Left ventricle myocardium inferior (tissue), 1 donor: ENCODE results near the gene AGAP3. TPM values are rescaled to one million over a fixed set of nuclear protein-coding genes. Genes with fewer than 3 reads are reported as not detected.

ENCODE experiments used
- DNase-seq: peaks from one replicate; pipeline ENCODE4 v3.0.0-alpha.2; 2020
- H3K27ac ChIP-seq: fragments of 200-600 bp; replicated peaks from 2 replicates; pipeline ENCODE4 v1.8.0; 2021
- H3K27me3 ChIP-seq: fragments of 200-600 bp; 2 replicates; pipeline ENCODE4 v1.8.0; 2021; ENCODE audit warnings: low read depth
- H3K36me3 ChIP-seq: fragments of 200-600 bp; 2 replicates; pipeline ENCODE4 v1.8.0; 2021
- H3K4me1 ChIP-seq: fragments of 200-600 bp; 2 replicates; pipeline ENCODE4 v1.8.0; 2021
- H3K4me3 ChIP-seq: fragments of 200-600 bp; 2 replicates; pipeline ENCODE4 v1.8.0; 2021; ENCODE audit warnings: mild to moderate bottlenecking, moderate library complexity
- H3K9me3 ChIP-seq: fragments of 200-600 bp; replicated peaks from 2 replicates; pipeline ENCODE4 v1.8.0; 2021
- CTCF ChIP-seq: fragments of 200-600 bp; IDR thresholded peaks from 2 replicates; pipeline ENCODE4 v1.8.0; 2021; ENCODE audit warnings: antibody characterized with exemption, mild to moderate bottlenecking, borderline replicate concordance
- intact Hi-C: fragments of 100-400 bp; cut with micrococcal nuclease; formaldehyde crosslinking; loops from one replicate; pipeline ENCODE4 v1.11.0; 2022
- total RNA-seq: library from RNA; stranded (reverse); fragmentation: NEBNext Ultra II Directional; extraction: Animal tissue kit (Norgen Biotek cat#: 25700); gene quantifications from one replicate; pipeline ENCODE4 v1.2.1, GENCODE V29; 2021
- donor health status: DM: no; HTN: yes; CAD: no; lungs with severe emphysema.

The AGAP3 gene
- total RNA-seq, 1 donor from 2014 or later: 51.0 TPM

DNA sequence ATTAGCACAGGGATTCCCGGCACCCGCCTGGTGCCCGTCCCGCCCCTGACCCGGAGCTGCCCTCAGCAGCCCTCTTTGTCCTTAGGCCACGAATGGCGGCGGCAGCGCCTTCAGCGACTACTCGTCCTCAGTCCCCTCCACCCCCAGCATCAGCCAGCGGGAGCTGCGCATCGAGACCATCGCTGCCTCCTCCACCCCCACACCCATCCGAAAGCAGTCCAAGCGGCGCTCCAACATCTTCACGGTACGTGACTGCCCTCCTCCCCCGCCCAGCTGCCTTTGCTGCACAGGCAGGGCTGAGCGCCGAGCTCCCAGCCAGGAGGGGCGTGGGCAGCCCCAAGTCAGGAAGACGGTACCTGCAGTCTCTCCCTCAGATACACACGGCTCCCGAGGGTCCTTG lies 33.6 kb downstream of the AGAP3 start:
- no peak overlapping the region for H3K27ac ChIP-seq
- no peak for TF ChIP-seq CTCF
- H3K9me3 ChIP-seq: no peaks in the 10 kb centered on the region
- H3K27me3 ChIP-seq: no peaks in the 10 kb centered on the region
- peaks cover 57% of the 10 kb centered on the region for H3K36me3 ChIP-seq
- DNase-seq: no peak
- peaks cover 18% of the 10 kb centered on the region for H3K4me1 ChIP-seq
- intact Hi-C loops: no loop called here
- H3K4me3 ChIP-seq: no peak overlapping the region

DNA sequence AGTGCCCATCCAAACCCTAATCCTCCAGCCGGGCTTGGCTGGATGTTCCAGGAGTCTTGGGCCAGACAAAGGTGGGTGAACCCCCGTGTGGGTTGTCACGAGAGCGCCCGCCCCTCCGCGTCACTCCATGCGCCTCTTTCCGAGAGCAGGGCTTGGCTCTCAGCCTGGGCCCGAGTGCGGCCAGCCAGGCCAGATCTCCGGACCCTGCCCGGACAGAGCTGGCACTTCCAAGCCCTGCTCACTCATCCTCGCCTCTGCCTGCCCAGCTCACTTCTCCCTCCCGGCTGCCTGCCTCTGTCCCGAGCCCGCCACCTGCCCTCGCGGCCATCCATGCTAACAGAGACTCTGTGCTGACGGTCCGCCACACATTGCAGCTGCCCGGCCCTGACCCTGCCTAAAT lies 34.6 kb downstream of the AGAP3 start:
- no peak for DNase-seq
- Histone ChIP-seq H3K4me1 (peaks cover 23% of the 10 kb centered on the region), H3K4me3 (no peak overlapping the region), H3K27ac (no peak overlapping the region), H3K9me3 (no peaks in the 10 kb centered on the region), H3K36me3 (peaks cover 57% of the 10 kb centered on the region), H3K27me3 (no peaks in the 10 kb centered on the region)
- intact Hi-C loops: no loop called here
- TF ChIP-seq CTCF: no peak

DNA sequence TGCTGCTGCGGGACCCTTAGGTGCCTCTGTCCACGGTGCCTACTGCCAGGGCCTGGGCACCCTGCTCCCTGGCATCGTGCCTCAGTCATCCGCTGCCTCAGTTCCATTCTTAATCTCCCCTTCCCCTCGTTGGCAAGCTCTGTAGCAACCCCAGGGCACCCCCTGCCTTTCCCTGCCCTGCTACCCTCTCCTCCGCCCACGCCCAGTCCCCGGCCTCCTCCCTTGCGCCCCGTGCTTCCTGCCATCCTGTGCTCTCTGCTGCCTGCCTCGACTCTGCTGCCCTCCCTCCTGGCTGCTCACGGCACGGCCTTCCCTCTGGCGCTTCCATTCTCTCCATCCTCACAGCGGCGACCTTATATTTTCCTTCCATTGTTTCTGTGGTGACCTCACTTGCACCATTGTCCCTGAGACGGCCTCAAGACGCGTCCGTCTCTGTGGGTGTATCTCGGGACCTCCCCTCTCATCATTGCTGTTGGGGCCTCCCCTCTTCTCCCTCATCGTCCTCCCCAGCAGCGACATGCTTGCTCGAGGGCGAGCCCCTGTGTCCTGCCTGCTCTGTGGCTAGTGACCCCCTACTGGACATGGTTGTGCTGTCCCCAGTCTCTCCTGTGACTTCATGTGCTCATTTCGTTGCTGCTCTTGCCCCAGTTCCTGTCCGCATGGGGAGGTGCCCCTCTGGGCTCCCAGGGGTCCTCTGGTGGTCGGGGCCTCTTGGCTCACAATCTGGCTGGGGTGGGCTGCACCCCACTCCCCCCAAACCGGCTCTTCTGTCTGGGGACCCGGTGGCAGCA lies 35.3 kb downstream of the AGAP3 start:
- Histone ChIP-seq H3K27ac (peak overlapping the region; percentile 40), H3K4me3 (no peak overlapping the region), H3K36me3 (peaks cover 57% of the 10 kb centered on the region), H3K9me3 (no peaks in the 10 kb centered on the region), H3K4me1 (peaks cover 28% of the 10 kb centered on the region), H3K27me3 (no peaks in the 10 kb centered on the region)
- intact Hi-C loops: no loop called here
- no peak for TF ChIP-seq CTCF
- no peak for DNase-seq

DNA sequence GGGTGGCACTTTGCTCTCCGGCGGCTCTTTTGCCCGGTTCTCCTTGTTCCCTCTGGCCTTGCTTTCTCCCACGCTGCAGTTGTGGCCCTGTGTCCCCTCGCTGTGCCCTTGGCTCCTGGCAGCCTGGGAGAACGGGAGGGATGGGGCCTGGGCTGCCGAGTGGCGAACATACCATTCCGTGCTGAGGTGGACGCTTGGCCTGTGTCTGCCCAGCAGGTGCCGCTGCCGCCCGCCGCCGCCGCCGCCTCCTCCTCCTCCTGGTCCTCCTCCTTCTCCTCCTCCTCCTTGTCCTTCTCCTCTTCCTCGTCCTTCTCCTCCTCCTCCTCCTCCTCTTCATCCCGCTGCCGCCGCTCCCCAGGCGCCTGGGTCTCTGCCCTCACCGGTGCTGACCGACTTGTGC lies 36.0 kb downstream of the AGAP3 start:
- intact Hi-C loops: no loop called here
- peak; percentile 38 for TF ChIP-seq CTCF
- Histone ChIP-seq H3K27me3 (no peaks in the 10 kb centered on the region), H3K36me3 (peaks cover 57% of the 10 kb centered on the region), H3K9me3 (no peaks in the 10 kb centered on the region), H3K27ac (peak overlapping the region; percentile 40), H3K4me1 (peaks cover 28% of the 10 kb centered on the region), H3K4me3 (no peak overlapping the region)
- DNase-seq: no peak

GRCh38 chr7:151122796-151123157 lies 36.5 kb downstream of the AGAP3 start:
- no peak for DNase-seq
- intact Hi-C loops: no loop called here
- H3K36me3 ChIP-seq: peaks cover 53% of the 10 kb centered on the region

More at GRCh38 chr7:151122796-151123157, 36.5 kb downstream of the AGAP3 start:
- H3K4me1 ChIP-seq: peaks cover 28% of the 10 kb centered on the region
- no peaks in the 10 kb centered on the region for H3K27me3 ChIP-seq
- TF ChIP-seq CTCF: no peak
- no peaks in the 10 kb centered on the region for H3K9me3 ChIP-seq
- no peak overlapping the region for H3K27ac ChIP-seq
- no peak overlapping the region for H3K4me3 ChIP-seq
